GM21786 (cell line): ENCODE data around the gene CPT1C.

ENCODE experiments used
- ATAC-seq: cut with Tn5 transposase; IDR thresholded peaks from one replicate; pipeline ENCODE4 v1.9.1; 2021; ENCODE audit not compliant: unreplicated experiment

Gene CPT1C

GRCh38 chr19:49660338-49660961, 30.5 kb upstream of the CPT1C start:
- no peak for ATAC-seq

GRCh38 chr19:49662011-49662410, 28.9 kb upstream of the CPT1C start:
- no peak for ATAC-seq

DNA sequence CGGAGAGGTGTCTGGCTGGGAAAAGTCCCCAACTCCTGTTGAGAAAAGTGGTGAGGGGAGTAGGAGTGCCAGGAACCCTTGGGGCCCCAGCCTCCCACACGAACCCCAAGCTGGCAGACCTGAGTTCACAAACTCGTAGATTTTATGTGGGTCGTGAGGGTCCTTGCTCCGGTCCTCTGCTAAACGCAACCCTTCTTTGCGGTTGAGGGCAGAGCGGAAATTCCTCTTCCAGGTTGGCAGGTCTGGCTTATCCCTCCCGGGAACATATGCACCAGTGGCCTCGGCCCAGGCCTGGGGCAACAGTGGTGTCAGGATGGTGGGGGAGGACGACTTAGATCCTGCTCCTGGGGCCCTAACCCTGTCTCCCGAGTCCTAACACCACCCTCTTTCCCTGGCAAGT, 27.7 kb upstream of the CPT1C start:
- ATAC-seq = no peak

- no peak for ATAC-seq
Measured at GRCh38 chr19:49664171-49665035, 26.5 kb upstream of the CPT1C start.

DNA sequence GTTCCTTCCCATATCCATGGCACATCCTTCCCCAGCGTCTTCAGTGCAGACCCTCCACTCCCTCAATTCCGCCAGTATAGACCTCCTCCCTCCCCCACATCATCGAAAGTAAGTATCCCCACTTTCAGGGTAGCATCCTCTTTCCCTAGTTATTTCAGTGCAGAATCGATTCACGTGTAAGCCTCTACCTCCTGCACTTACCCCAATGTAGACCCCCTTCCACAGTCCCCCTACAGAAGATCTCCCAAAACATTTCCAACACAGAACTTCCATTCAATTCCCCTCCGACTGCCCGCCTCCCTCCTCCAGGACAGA, 25.9 kb upstream of the CPT1C start:
- ATAC-seq = no peak

- ATAC-seq = peak; percentile 87
Measured at GRCh38 chr19:49665351-49666119, 25.4 kb upstream of the CPT1C start, which contains the start of the genes BCL2L12 and IRF3. Gene BCL2L12, plus strand, starts transcription at chr19:49665933. Its CDS starts 760 bp downstream, at chr19:49666693. Gene IRF3, minus strand, starts transcription at chr19:49665857. Its CDS starts 1,019 bp downstream, at chr19:49664838.

DNA sequence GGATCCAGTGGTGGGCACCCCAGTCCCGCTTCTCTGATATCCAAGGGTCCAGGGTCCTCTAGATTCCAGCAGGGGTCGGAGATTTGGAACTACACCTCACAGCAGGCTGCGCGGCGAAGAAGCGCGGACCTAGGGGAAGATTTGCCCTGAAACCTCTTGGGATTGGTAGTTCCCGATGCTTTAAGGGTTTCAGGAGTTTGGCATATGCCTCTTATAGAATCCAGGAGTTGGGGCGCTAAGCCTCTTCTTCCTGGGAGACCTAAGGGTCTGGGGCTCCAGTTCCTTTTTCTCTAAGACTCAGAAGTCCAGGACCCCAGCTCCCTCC, 24.8 kb upstream of the CPT1C start:
- no peak for ATAC-seq

DNA sequence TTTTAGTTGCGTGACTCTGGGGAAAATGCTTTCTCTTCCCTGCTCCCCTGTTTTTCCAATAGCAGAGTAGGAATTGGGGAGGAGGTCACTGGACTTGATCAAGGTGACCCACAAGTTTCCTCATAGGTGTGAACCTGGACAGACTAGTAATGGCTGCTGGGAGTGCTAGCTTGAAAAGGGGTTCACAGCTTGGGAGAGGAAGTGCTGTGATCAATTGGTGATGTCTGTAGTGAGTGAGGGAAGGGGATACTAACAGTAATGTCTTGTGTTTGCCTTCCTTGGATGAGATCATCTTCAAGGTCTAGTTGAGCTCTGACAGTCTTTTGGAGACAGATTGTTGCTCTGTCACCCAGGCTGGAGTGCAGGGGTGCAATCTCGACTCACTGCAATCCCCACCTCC, 23.4 kb upstream of the CPT1C start:
- ATAC-seq = no peak

DNA sequence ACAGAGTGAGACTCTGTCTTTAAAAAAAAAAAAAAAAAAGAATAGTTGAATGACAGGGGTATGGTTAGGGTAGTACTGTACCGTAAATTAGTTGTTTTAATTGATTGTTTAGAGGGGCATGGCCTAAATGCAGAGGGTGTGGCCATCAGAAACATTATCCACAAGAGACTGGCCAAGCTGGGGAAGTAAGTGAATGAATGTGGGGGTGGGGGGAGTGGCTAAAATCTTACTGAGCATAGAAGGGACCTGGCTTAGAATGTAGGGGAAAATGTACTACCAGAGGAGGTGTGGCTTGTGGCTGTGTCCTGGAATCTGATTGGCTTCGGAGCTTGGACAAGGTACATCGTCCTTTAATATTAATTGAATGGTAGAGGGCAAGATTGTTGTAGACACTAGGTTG, 21.4 kb upstream of the CPT1C start:
- ATAC-seq = no peak

- ATAC-seq = no peak
Measured at GRCh38 chr19:49672131-49672919, 18.6 kb upstream of the CPT1C start.

GRCh38 chr19:49676136-49676783, 14.7 kb upstream of the CPT1C start:
- no peak for ATAC-seq

DNA sequence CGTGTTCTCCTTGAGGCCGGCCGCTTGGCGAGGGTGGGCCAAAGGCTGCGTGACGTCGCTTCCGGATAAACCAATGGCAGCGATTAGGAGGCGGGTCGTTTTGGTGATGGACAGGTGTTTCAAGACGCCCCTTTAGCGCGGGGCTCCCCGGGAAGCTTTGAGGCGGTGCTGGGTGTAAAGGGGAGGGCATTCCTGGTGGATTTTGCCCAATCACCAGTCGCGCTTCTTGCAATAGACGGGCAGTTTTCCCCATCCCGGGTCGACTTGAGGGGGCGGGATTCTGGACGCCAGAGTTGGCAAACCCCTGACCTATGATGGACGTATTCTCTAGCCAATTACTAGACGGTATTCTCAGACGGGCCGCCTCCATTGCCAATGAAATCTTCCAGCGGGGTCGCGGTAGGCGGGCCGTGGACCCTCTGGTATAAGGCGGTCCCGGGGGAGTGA, 14.1 kb upstream of the CPT1C start:
- ATAC-seq = peak; percentile 61

DNA sequence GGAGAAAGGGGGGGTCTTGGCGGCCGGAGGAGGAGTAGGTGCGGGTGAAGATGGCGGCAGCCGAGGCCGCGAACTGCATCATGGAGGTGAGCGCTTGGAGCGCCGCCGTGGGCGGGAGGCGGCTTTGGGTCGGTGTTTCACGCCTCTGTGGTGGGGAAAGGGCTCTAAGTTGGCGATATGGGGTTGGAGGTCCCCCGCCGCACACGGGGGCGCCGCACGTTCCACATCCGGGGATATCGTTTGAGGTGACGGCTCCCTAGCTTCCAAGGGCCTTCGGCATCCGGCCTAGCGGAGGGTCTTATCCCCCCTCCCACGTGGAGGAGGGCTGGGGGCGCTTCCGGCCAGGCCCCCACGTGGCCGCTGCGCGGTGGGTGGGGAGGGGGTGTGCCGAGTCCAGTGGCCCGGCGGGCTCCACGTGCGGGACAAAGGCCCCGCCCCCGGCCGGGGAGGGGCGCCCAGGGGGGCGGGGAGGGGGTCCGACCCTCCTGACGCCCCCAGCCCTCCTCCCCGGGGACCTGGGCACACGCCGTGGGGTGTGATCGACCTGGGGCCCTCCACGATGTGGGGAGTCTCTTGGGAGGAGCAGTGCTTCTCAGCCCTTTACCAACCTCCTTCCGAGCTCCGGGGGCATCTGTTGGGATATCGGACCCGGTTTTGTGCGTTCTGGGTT, 13.6 kb upstream of the CPT1C start, which contains the start of gene PRMT1:
Gene PRMT1 (plus strand): TSS at position 41 of the 670 bp plus-strand sequence. CDS start 10 bp downstream, at position 51.
- no peak for ATAC-seq

- no peak for ATAC-seq
Measured at GRCh38 chr19:49677901-49678674, 12.8 kb upstream of the CPT1C start.

DNA sequence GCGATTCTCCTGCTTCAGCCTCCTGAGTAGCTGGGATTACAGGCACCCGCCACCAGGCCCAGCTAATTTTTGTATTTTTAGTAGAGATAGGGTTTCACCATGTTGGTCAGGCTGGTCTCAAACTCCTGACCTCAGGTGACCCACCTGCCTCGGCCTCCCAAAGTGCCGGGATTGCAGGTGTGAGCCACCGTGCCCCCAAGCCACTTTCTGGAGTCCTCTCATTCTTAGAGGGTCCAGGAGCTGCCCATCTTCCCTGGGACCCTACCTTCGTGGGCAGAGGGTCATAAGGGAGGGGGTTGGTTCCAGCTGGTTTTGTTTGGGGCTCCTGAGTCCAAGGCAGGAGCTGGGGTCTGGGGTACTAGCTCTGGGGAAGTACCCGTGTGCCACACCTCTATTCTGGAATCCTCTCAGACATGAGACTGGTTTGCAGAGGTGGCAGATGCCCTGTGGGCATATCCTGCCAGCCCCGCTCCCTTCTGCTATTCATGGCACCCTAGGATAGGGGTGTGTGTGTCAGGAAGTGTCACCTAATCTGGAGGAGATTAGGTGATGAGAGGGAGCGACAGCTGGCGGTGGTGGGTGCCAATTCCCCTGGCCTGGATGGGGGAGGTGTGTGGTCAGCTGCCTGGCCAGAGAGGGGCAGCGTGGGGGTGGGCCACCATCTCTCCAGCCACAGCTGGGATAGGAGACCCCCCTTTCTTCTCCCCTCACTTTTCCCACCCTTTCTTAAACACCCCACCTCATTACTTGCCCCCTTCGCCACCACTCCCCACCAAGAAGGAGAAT, 11.7 kb upstream of the CPT1C start:
- ATAC-seq = no peak

- no peak for ATAC-seq
Measured at GRCh38 chr19:49679771-49680413, 11.0 kb upstream of the CPT1C start.

GRCh38 chr19:49680421-49681351, 10.2 kb upstream of the CPT1C start:
- ATAC-seq = no peak
